ENCODE data around the gene CHMP2A. TPM values are rescaled to one million over a fixed set of nuclear protein-coding genes. Genes with fewer than 3 reads are reported as not detected.

The CHMP2A gene
- 10 to 100 TPM; 69.6 to 82.6 TPM for total RNA-seq

GRCh38 chr19:58554494-58555368, at the start of gene CHMP2A:
TSS of gene CHMP2A (minus strand) at chr19:58555105. CDS start at chr19:58554212, 893 bp downstream.

GRCh38 chr19:58572818-58573657, 18.1 kb upstream of the CHMP2A start, which contains the start of gene MZF1:
TSS of gene MZF1 (minus strand) at chr19:58573335. CDS start at chr19:58571389, 1,946 bp downstream.

GRCh38 chr19:58558066-58558622, 3.2 kb upstream of the CHMP2A start, which contains the start of gene UBE2M:
TSS of gene UBE2M (minus strand) at chr19:58558611. CDS start at chr19:58558381, 230 bp downstream.

GRCh38 chr19:58543826-58544590, 10.9 kb downstream of the CHMP2A start, which contains the start of gene TRIM28:
TSS of gene TRIM28 (plus strand) at chr19:58544064. CDS start at chr19:58544758, 694 bp downstream.

GRCh38 chr19:58519355-58520256, 35.3 kb downstream of the CHMP2A start, which contains the start of gene ZBTB45:
TSS of gene ZBTB45 (minus strand) at chr19:58519810. CDS start at chr19:58517673, 2,137 bp downstream.

GRCh38 chr19:58511353-58512208, 43.3 kb downstream of the CHMP2A start, which contains the start of gene SLC27A5:
TSS of gene SLC27A5 (minus strand) at chr19:58511992. CDS start at chr19:58511955, 37 bp downstream.

Small RNA genes within 50 kb of the gene (small RNA-seq; reads per million reads assigned to genes)
- gene MIR6807 (0.60 to 1.5 reads per million in 2 donors), gene RN7SL525P (0.09 to 0.41 reads per million in 2 donors)

Other genes with a start within 250 kb of the CHMP2A start
- gene ERVK3-1, start 249.7 kb downstream of the CHMP2A start, total RNA-seq = 10 to 100 TPM; 27.5 to 51.3 TPM
- gene ZSCAN22, start 228.1 kb downstream of the CHMP2A start, total RNA-seq = 1 to 10 TPM; 4.1 to 5.0 TPM
- 1 to 10 TPM; 1.7 to 7.0 TPM for gene A1BG, start 201.6 kb downstream of the CHMP2A start, total RNA-seq
- 1 to 10 TPM in 1 of 2 donors, under 1 TPM in 1; 0.67 to 1.0 TPM for gene ZNF497, start 192.4 kb downstream of the CHMP2A start, total RNA-seq
- 1 to 10 TPM; 1.7 to 3.8 TPM for gene ZNF837, start 174.1 kb downstream of the CHMP2A start, total RNA-seq
- gene RPS5, start 167.8 kb downstream of the CHMP2A start, total RNA-seq = 1,000 to 10,000 TPM in 1 of 2 donors, 100 to 1,000 TPM in 1; 673 to 1,376 TPM
- gene RNF225, start 159.4 kb downstream of the CHMP2A start, total RNA-seq = under 1 TPM in 1 of 2 donors, not detected in 1; 0.33 TPM
- gene ZNF584, start 146.5 kb downstream of the CHMP2A start, total RNA-seq = 10 to 100 TPM; 14.8 to 16.7 TPM
- gene ZNF132, start 115.0 kb downstream of the CHMP2A start, total RNA-seq = 1 to 10 TPM; 7.6 to 8.7 TPM
- 10 to 100 TPM; 12.7 to 13.8 TPM for gene ZNF324B, start 103.5 kb downstream of the CHMP2A start, total RNA-seq
- gene ZNF324, start 88.0 kb downstream of the CHMP2A start, total RNA-seq = 10 to 100 TPM; 16.0 to 18.2 TPM
- gene ZNF446, start 78.8 kb downstream of the CHMP2A start, total RNA-seq = 1 to 10 TPM; 5.7 to 7.9 TPM
- gene SLC27A5, start 43.1 kb downstream of the CHMP2A start, total RNA-seq = 10 to 100 TPM in 1 of 2 donors, 1 to 10 TPM in 1; 6.0 to 11.7 TPM
- gene ZBTB45, start 35.3 kb downstream of the CHMP2A start, total RNA-seq = 1 to 10 TPM; 7.6 to 8.0 TPM
- 100 to 1,000 TPM; 204 to 363 TPM for gene TRIM28, start 11.0 kb downstream of the CHMP2A start, total RNA-seq
- 100 to 1,000 TPM; 101 to 126 TPM for gene UBE2M, start 3.5 kb upstream of the CHMP2A start, total RNA-seq
- 10 to 100 TPM in 1 of 2 donors, 1 to 10 TPM in 1; 8.7 to 12.0 TPM for gene MZF1, start 18.2 kb upstream of the CHMP2A start, total RNA-seq

All from melanocyte of skin (primary cell).